ENCODE results near the gene NRXN2. TPM values are rescaled to one million over a fixed set of nuclear protein-coding genes. Genes with fewer than 3 reads are reported as not detected.

NRXN2 gene
- total and polyA plus RNA-seq, 2 of the 13 experiments (the other 11 are each of a cell fraction or from before 2014, with no cell fraction given): not detected

- 10% methylated on average over 15 of the region's 30 CpGs for WGBS (ENCODE audit: low lambda C conversion rate)
- ATAC-seq (no peak), FAIRE-seq (no peak), DNase-seq (ENCODE audit: low spot score) (no peak)
- ChIA-PET CTCF (ENCODE audit: low intra/inter-chr PET ratio, low total read pairs) (no interaction called here), POLR2A (no interaction called here)
- no TSS peak for BruUV-seq (replicated peaks)
- Histone ChIP-seq H3K79me2 (ENCODE audit: insufficient read depth, low read length) (no peaks in the 10 kb centered on the region), H3K4me2 (ENCODE audit: low read depth, low read length) (no peak overlapping the region), H3K9ac (ENCODE audit: insufficient read depth, low read depth, low read length) (no peak overlapping the region), H3K36me3 (replicated peaks in 1 of 2; ENCODE audit: control insufficient read depth in 1 of 2, insufficient read depth in 2 of 2, low read length in 2 of 2) (no peaks in the 10 kb centered on the region), H3K27ac (ENCODE audit: extremely low read length, insufficient read depth, low read length) (no peak overlapping the region), H4K20me1 (ENCODE audit: insufficient read depth, low read length) (no peaks in the 10 kb centered on the region), H3K4me3 (replicated peaks in 1 of 3; ENCODE audit: insufficient read depth in 1 of 3, low read depth in 2 of 3, low read length in 3 of 3) (no peak overlapping the region), H3K27me3 (ENCODE audit: control insufficient read depth in 1 of 2, insufficient read depth in 2 of 2, low read length in 2 of 2) (peaks cover 12 to 62% of the 10 kb centered on the region in 2 experiments; a peak in 4 of 5 replicates), H2AFZ (ENCODE audit: low read length) (no peak overlapping the region), H3K9me3 (ENCODE audit: low read length) (no peaks in the 10 kb centered on the region), H3K4me1 (ENCODE audit: insufficient read depth, low read length) (no peaks in the 10 kb centered on the region)
- in situ Hi-C loops (cut with HindIII; ENCODE audit: extremely low pct_ligation_motif_present, low pct_unique_long_range_greater_than_20kb): no loop called here
- intact Hi-C loops (cut with micrococcal nuclease; ENCODE audit: unreplicated experiment): no loop called here
- TF ChIP-seq EP300 (IDR thresholded peaks at IDR 0.05; ENCODE audit: low read depth in 2 of 2, low read length in 2 of 2): no peak
- no peak for TF ChIP-seq EP300 (CRISPR knock-in tag; IDR thresholded peaks at IDR 0.05; ENCODE audit: borderline replicate concordance)
- TF ChIP-seq TBP (CRISPR knock-in tag; IDR thresholded peaks at IDR 0.05): no peak
- TF ChIP-seq TEF (CRISPR knock-in tag; IDR thresholded peaks at IDR 0.05): no peak
- no peak for TF ChIP-seq LBX2 (CRISPR knock-in tag; IDR thresholded peaks at IDR 0.05; ENCODE audit: borderline replicate concordance)
- no peak for TF ChIP-seq TSC22D2 (CRISPR knock-in tag; IDR thresholded peaks at IDR 0.05; ENCODE audit: borderline replicate concordance)
- no peak for TF ChIP-seq TBX3 (IDR thresholded peaks at IDR 0.05; ENCODE audit: borderline replicate concordance)
- TF ChIP-seq ZGPAT (CRISPR knock-in tag; IDR thresholded peaks at IDR 0.05): no peak
- TF ChIP-seq BHLHE40 (IDR thresholded peaks at IDR 0.05; ENCODE audit: low read length): no peak
- no peak for TF ChIP-seq FOXK1 (CRISPR knock-in tag; IDR thresholded peaks at IDR 0.05; ENCODE audit: borderline replicate concordance, low read depth)
- no peak for TF ChIP-seq XBP1 (CRISPR knock-in tag; IDR thresholded peaks at IDR 0.05)
- no peak for TF ChIP-seq ZNF7 (CRISPR knock-in tag; IDR thresholded peaks at IDR 0.05)
- TF ChIP-seq PCBP1 (IDR thresholded peaks at IDR 0.05; ENCODE audit: borderline replicate concordance, low read depth, low read length): no peak
- TF ChIP-seq ZNF263 (CRISPR knock-in tag; IDR thresholded peaks at IDR 0.05): no peak
- TF ChIP-seq SNAPC4 (CRISPR knock-in tag; IDR thresholded peaks at IDR 0.05): no peak
- no peak for TF ChIP-seq IKZF5 (CRISPR knock-in tag; IDR thresholded peaks at IDR 0.05)
- TF ChIP-seq ZC3H13 (CRISPR knock-in tag; IDR thresholded peaks at IDR 0.05): no peak
- no peak for TF ChIP-seq ZNF782 (CRISPR knock-in tag; IDR thresholded peaks at IDR 0.05; ENCODE audit: borderline replicate concordance)
Observed at GRCh38 chr11:64642418-64642735, 80.6 kb downstream of the NRXN2 start.
